IMR-90 (cell line): ENCODE data around the gene HAUS7.

ENCODE experiments used
- CHD1 ChIP-seq: IDR thresholded peaks from 2 replicates; pipeline ENCODE4 v1.6.1; 2012; ENCODE audit warnings: low read depth, low read length, improper control_type of control experiment
- MAFK ChIP-seq: IDR thresholded peaks from 2 replicates; pipeline ENCODE4 v1.6.1; 2012; ENCODE audit warnings: low read depth, low read length, improper control_type of control experiment
- POLR2A ChIP-seq: IDR thresholded peaks from 2 replicates; pipeline ENCODE4 v1.6.1; 2012; ENCODE audit warnings: mild to moderate bottlenecking, low read depth, low read length
- RAD21 ChIP-seq: IDR thresholded peaks from 2 replicates; pipeline ENCODE4 v1.6.1; 2012; ENCODE audit warnings: low read length, improper control_type of control experiment
- SMC3 ChIP-seq: fragments of 150-350 bp; IDR thresholded peaks from 2 replicates; pipeline ENCODE4 v1.6.1; 2016; ENCODE audit warnings: low read depth, mild to moderate bottlenecking, antibody characterized with exemption, low read length, moderate library complexity
- TF ChIP-seq, protein P1 (sequence below): conservative IDR thresholded peaks from 2 replicates; pipeline ENCODE4 v1.5.1; 2012; ENCODE audit warnings: mild to moderate bottlenecking, low read depth, low read length, improper control_type of control experiment

DNA sequence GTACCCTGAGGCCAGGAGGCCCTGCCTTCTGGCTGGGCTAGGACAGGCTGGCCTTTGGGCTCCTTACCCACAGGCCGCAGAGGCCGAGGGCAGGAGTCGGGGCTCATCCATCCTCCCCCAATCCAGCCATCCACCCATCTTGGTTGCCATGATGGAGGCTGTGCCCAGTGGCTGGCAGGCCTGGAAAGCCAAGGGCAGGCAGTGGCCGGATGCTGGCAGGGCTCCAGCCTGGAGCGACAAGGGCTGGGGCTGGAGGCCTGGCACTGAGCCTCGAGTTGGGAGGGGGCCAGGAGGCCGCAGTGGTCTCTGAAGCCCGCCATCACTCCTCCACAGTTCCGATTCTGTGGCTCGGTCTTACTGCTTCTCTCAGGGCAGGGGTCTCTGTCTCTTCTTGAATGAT, 15.8 kb upstream of the HAUS7 start:
- TF ChIP-seq, protein P1, sequence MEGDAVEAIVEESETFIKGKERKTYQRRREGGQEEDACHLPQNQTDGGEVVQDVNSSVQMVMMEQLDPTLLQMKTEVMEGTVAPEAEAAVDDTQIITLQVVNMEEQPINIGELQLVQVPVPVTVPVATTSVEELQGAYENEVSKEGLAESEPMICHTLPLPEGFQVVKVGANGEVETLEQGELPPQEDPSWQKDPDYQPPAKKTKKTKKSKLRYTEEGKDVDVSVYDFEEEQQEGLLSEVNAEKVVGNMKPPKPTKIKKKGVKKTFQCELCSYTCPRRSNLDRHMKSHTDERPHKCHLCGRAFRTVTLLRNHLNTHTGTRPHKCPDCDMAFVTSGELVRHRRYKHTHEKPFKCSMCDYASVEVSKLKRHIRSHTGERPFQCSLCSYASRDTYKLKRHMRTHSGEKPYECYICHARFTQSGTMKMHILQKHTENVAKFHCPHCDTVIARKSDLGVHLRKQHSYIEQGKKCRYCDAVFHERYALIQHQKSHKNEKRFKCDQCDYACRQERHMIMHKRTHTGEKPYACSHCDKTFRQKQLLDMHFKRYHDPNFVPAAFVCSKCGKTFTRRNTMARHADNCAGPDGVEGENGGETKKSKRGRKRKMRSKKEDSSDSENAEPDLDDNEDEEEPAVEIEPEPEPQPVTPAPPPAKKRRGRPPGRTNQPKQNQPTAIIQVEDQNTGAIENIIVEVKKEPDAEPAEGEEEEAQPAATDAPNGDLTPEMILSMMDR, result no peak
- no peak for TF ChIP-seq POLR2A
- no peak for TF ChIP-seq RAD21
- no peak for TF ChIP-seq SMC3
- TF ChIP-seq MAFK, result no peak
- no peak for TF ChIP-seq CHD1
